Kidney (tissue), 14 donors: ENCODE data around the gene PPM1G. TPM values are rescaled to one million over a fixed set of nuclear protein-coding genes. Genes with fewer than 3 reads are reported as not detected.

ENCODE experiments used
- DNase-seq, 5 donors: peaks; one replicate each; pipeline ENCODE4 v3.0.0-alpha.2; 2013 to 2020
- FAIRE-seq: peaks from 2 replicates; lab custom pipeline; 2012; peaks lifted over from hg19 to GRCh38; lab: Jason Lieb, UNC
- H3K27ac ChIP-seq, 2 donors: one replicate each; pipeline ENCODE4 v1.7.0; 2013; ENCODE audit warnings: low read depth in 2 of 2, low read length in 2 of 2, inconsistent platforms in 1 of 2
- H3K27me3 ChIP-seq: one replicate; pipeline ENCODE4 v1.7.1; 2013; ENCODE audit warnings: low read length, inconsistent platforms; ENCODE audit not compliant: control insufficient read depth, insufficient read depth
- H3K36me3 ChIP-seq, 3 donors: one replicate each; pipeline versions ENCODE4 v1.7.0 to v1.7.1; 2013; ENCODE audit warnings: low read length in 3 of 3, control low read depth in 1 of 3, inconsistent platforms in 1 of 3; ENCODE audit not compliant: insufficient read depth in 3 of 3, control insufficient read depth in 2 of 3
- H3K4me1 ChIP-seq, 3 donors: one replicate each; pipeline versions ENCODE4 v1.7.0 to v1.7.1; 2013; ENCODE audit warnings: low read length in 3 of 3, inconsistent platforms in 1 of 3, low read depth in 1 of 3; ENCODE audit not compliant: control insufficient read depth in 2 of 3, insufficient read depth in 2 of 3
- H3K4me3 ChIP-seq, 3 donors: one replicate each; pipeline versions ENCODE4 v1.7.0 to v1.8.1; 2013; ENCODE audit warnings: low read length in 3 of 3, control low read depth in 1 of 3, inconsistent platforms in 1 of 3
- H3K9ac ChIP-seq, 3 donors: one replicate each; pipeline versions ENCODE4 v1.7.0 to v1.7.1; 2013; ENCODE audit warnings: low read length in 3 of 3, control low read depth in 1 of 3, inconsistent platforms in 1 of 3
- H3K9me3 ChIP-seq, 3 donors: one replicate each; pipeline versions ENCODE4 v1.7.0 to v1.7.1; 2013; ENCODE audit warnings: low read length in 3 of 3, control low read depth in 1 of 3, inconsistent platforms in 1 of 3; ENCODE audit not compliant: control insufficient read depth in 2 of 3, insufficient read depth in 1 of 3
- intact Hi-C: fragments of 100-400 bp; cut with DNase I; formaldehyde crosslinking; loops from one replicate; pipeline ENCODE4 v1.11.1; 2022
- polyA plus RNA-seq: library from polyadenylated mRNA; stranded (reverse); fragments of 350-450 nt; fragmentation: Illumina TruSeq; extraction: RNeasy Lipid Tissue Mini Kit (QIAGEN cat#74804); gene quantifications from one replicate; pipeline ENCODE4 v1.2.3, GENCODE V29; 2014; ENCODE audit warnings: low read depth, low replicate concordance; ENCODE audit not compliant: insufficient read depth
- total RNA-seq: library from RNA; stranded (reverse); fragmentation: NEBNext Ultra II Directional; extraction: Animal tissue kit (Norgen Biotek cat#: 25700); gene quantifications from one replicate; pipeline ENCODE4 v1.2.1, GENCODE V29; 2021
- TF ChIP-seq, protein P1 (sequence below): IDR thresholded peaks from 3 replicates; pipeline ENCODE4 v1.5.1; 2012; ENCODE audit warnings: mild to moderate bottlenecking, moderate library complexity, borderline replicate concordance; ENCODE audit not compliant: insufficient read depth; ENCODE audit errors: extremely low read depth
- donor health status: control.
- donor health status: control.
- donor health status: control.
- donor health status: control.
- donor health status: control.
- donor health status: DM: yes; HTN: yes; CAD: no.
- donor health status: Normal renal cell carcinoma (clear cell type).

Gene PPM1G
- total and polyA plus RNA-seq, 2 donors from 2014 or later, result 50.7 to 60.7 TPM

DNA sequence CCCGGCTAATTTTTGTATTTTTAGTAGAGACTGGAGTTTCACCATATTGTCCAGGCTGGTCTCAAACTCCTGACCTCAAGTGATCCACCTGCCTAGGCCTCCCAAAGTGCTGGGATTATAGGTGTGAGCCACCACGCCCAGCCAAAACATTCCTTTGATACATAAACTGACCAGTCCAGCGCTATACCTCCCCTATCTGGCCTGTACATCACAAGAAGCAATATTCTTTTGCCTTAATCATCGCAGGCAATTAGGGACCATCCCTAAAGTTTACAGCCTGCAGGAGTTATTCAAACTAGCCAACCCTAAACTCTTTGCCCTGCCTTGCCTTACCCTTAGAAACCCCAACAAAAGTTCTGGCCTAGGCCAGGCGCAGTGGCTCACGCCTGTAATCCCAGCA lies 6.8 kb upstream of the PPM1G start:
- H3K36me3 ChIP-seq, result no peaks in the 10 kb centered on the region
- TF ChIP-seq, protein P1, sequence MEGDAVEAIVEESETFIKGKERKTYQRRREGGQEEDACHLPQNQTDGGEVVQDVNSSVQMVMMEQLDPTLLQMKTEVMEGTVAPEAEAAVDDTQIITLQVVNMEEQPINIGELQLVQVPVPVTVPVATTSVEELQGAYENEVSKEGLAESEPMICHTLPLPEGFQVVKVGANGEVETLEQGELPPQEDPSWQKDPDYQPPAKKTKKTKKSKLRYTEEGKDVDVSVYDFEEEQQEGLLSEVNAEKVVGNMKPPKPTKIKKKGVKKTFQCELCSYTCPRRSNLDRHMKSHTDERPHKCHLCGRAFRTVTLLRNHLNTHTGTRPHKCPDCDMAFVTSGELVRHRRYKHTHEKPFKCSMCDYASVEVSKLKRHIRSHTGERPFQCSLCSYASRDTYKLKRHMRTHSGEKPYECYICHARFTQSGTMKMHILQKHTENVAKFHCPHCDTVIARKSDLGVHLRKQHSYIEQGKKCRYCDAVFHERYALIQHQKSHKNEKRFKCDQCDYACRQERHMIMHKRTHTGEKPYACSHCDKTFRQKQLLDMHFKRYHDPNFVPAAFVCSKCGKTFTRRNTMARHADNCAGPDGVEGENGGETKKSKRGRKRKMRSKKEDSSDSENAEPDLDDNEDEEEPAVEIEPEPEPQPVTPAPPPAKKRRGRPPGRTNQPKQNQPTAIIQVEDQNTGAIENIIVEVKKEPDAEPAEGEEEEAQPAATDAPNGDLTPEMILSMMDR, result no peak
- no peak overlapping the region for H3K27ac ChIP-seq
- no peaks in the 10 kb centered on the region for H3K27me3 ChIP-seq
- DNase-seq, result no peak
- no peak for FAIRE-seq
- intact Hi-C loops, result no loop called here
- no peaks in the 10 kb centered on the region for H3K9me3 ChIP-seq
- H3K9ac ChIP-seq, result no peak overlapping the region
- H3K4me3 ChIP-seq, result no peak overlapping the region
- no peaks in the 10 kb centered on the region for H3K4me1 ChIP-seq

DNA sequence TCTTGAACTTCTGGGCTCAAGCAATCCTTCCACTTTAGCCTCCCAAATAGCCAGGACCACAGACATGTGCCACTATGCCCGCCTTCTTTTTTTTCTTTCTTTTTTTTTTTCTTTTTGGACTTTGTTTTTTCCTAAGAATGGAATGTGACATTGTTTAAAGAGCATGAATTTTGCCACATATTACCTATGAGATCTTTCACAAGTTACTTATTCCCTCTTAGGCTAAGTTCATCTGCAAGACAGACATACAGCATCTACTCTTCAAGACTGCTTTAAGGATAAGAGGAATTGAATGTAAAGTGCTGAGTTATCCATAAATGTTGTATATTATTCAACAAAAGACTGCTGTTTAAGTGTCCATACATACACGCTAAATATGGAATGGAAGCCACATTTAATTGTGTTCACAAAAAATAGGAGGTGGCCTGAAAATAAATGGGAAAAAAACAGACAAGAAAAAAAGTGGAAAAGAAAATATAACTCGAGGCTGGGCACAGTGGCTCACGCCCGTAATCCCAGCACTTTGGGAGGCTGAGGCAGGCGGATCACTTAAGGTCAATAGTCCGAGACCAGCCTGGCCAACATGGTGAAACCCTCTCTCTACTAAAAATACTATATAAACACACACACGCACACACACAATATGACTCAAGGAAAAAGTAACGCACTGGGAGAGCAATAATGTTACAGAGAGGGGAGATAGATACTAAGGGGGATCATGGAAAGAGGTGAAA lies 3.2 kb upstream of the PPM1G start:
- peaks cover 0 to 7% (median 7%) of the 10 kb centered on the region in 3 donors for H3K4me1 ChIP-seq
- intact Hi-C loops, result no loop called here
- DNase-seq (no peak), FAIRE-seq (no peak)
- no peaks in the 10 kb centered on the region for H3K36me3 ChIP-seq
- no peak overlapping the region for H3K27ac ChIP-seq
- H3K27me3 ChIP-seq, result no peaks in the 10 kb centered on the region
- no peak overlapping the region for H3K4me3 ChIP-seq
- no peaks in the 10 kb centered on the region for H3K9me3 ChIP-seq
- no peak overlapping the region for H3K9ac ChIP-seq
- TF ChIP-seq, protein P1, result no peak

DNA sequence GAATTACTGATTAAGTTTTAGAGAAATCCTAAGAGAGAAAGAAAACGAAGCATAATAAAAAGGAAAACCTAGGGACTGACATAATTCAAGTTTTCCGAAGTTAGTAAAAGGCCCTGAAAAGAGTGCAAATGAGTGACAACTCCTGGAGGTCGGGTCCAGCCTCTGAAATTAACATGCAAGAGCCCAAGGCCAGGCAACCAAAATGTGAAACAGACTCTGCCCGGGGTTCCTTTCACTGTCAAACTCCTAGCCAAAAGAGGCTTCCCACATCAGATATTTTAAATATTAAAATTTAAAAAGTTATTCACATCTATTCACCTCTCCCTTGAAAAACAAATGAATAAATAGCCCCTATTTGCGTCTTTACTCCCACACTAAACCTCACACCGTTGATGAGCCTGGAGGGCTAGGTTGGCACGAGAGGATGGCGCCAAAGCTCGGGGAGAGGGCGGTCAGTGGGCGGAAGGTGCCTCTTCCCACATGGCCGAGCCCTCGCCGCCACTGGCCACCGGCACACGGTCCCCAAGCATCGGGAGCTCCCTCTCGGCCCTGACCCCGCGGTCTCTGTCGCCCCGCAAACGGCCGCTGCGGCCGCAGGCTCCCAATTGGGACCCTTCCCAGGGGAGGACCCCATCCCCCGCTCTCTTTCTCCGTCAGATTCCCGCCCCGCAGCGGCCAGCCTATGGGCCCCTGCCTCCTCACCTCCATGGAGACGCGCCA lies 630 bp downstream of the PPM1G start:
- no peaks in the 10 kb centered on the region for H3K36me3 ChIP-seq
- peaks cover 0 to 7% (median 7%) of the 10 kb centered on the region in 3 donors for H3K4me1 ChIP-seq
- intact Hi-C loops, result no loop called here
- TF ChIP-seq, protein P1, result no peak
- peak overlapping the region; percentile 24 to 78 (median 71) for H3K9ac ChIP-seq
- no peaks in the 10 kb centered on the region for H3K9me3 ChIP-seq
- peak overlapping the region; percentile 23 to 86 (median 81) for H3K4me3 ChIP-seq
- H3K27ac ChIP-seq, result peak overlapping the region; percentile 71 to 75
- no peaks in the 10 kb centered on the region for H3K27me3 ChIP-seq
- FAIRE-seq (no peak), DNase-seq (peak in 2 of 5 donors; percentile 40 to 83)
